C4-2B (cell line): Measurements from ENCODE around the gene CEP70.

Experiments
- CTCF ChIP-seq: fragments of 450-650 bp; conservative IDR thresholded peaks from 2 replicates; pipeline ENCODE4 v1.5.1; 2017; ENCODE audit warnings: mild to moderate bottlenecking
- ZFX ChIP-seq: fragments of 450-650 bp; IDR thresholded peaks from 2 replicates; pipeline ENCODE4 v1.6.1; 2017

- TF ChIP-seq CTCF (no peak), ZFX (no peak)
Observed at GRCh38 chr3:138455801-138456716, 138.0 kb downstream of the CEP70 start.
